Metanephros (tissue), 1 donor: ENCODE data around the gene AIDA. TPM values are rescaled to one million over a fixed set of nuclear protein-coding genes. Genes with fewer than 3 reads are reported as not detected.

ENCODE experiments used
- total RNA-seq: library from RNA; depleted of rRNA; stranded (reverse); fragments of >200 nt; gene quantifications from one replicate; pipeline ENCODE4 v1.2.3, GENCODE V29; 2014

The AIDA gene
- 40.9 TPM for total RNA-seq

GRCh38 chr1:222712253-222713090 is at the start of gene AIDA, which contains the start of gene BROX:
TSS of gene AIDA (minus strand) at chr1:222712491. CDS start at chr1:222712317, 174 bp downstream.
TSS of gene BROX (plus strand) at chr1:222712564. CDS start at chr1:222715700, 3,136 bp downstream.

GRCh38 chr1:222736972-222737371 is 24.7 kb upstream of the AIDA start, which contains the start of gene FAM177B:
TSS of gene FAM177B (plus strand) at chr1:222737202. CDS start at chr1:222746546, 9,344 bp downstream.

Other genes with a start within 250 kb of the AIDA start
- 0.29 TPM for gene HHIPL2, start 164.4 kb downstream of the AIDA start, total RNA-seq
- gene TAF1A, start 122.6 kb downstream of the AIDA start, total RNA-seq, result 10.2 TPM
- 52.0 TPM for gene MIA3, start 94.4 kb downstream of the AIDA start, total RNA-seq
- 40.6 TPM for gene BROX, start 73 bp upstream of the AIDA start, total RNA-seq
- not detected for gene FAM177B, start 24.7 kb upstream of the AIDA start, total RNA-seq
- gene DISP1, start 102.5 kb upstream of the AIDA start, total RNA-seq, result 13.1 TPM